AG04450 (cell line): ENCODE data around the gene NPHP3. TPM values are rescaled to one million over a fixed set of nuclear protein-coding genes. Genes with fewer than 3 reads are reported as not detected.

Source experiments
- CTCF ChIA-PET: fragments of 300-600, 350-600 bp; formaldehyde crosslinking; extraction: SDS; loops from one replicate; lab custom pipeline; 2022; ENCODE audit warnings: antibody characterized with exemption, inconsistent platforms; lab: Charles Lee
- POLR2A ChIA-PET: fragments of 350-600 bp; formaldehyde crosslinking; extraction: SDS; loops from one replicate; lab custom pipeline; 2021; ENCODE audit warnings: antibody characterized with exemption, inconsistent platforms; lab: Yijun Ruan, JAX
- DNase-seq: peaks from one replicate; pipeline ENCODE4 v3.0.0-alpha.2; 2011; ENCODE audit warnings: low read depth, low spot score
- H3K27ac ChIP-seq: one replicate; pipeline ENCODE4 v1.5.1; 2012; ENCODE audit warnings: low read depth, low read length, control low read depth
- H3K27me3 ChIP-seq: one replicate; pipeline ENCODE4 v1.6.0; 2012; ENCODE audit warnings: low read length; ENCODE audit not compliant: control insufficient read depth, insufficient read depth
- H3K4me3 ChIP-seq: 2 replicates; pipeline ENCODE4 v1.5.1; 2011; ENCODE audit warnings: mild to moderate bottlenecking, low read depth, low read length, control low read depth
- H3K9me3 ChIP-seq: 2 replicates; pipeline ENCODE4 v1.5.1; 2012; ENCODE audit warnings: low read length; ENCODE audit not compliant: control insufficient read depth, insufficient read depth
- polyA minus RNA-seq: library from RNA; depleted of rRNA, polyadenylated mRNA; stranded (reverse); fragments of >200 nt; gene quantifications from 2 replicates; pipeline ENCODE4 v1.2.3, GENCODE V29; 2011; rRNA and poly(A)+ RNA removed
- polyA plus RNA-seq: library from polyadenylated mRNA; depleted of rRNA; stranded (reverse); fragments of >200 nt; gene quantifications from 2 replicates; pipeline ENCODE4 v1.2.3, GENCODE V29; 2011; rRNA removed
- TF ChIP-seq, protein P1 (sequence below): IDR thresholded peaks from 2 replicates; pipeline ENCODE4 v1.5.1; 2011; ENCODE audit warnings: low read depth, low read length, control low read depth, inconsistent platforms

NPHP3 gene, protein sequence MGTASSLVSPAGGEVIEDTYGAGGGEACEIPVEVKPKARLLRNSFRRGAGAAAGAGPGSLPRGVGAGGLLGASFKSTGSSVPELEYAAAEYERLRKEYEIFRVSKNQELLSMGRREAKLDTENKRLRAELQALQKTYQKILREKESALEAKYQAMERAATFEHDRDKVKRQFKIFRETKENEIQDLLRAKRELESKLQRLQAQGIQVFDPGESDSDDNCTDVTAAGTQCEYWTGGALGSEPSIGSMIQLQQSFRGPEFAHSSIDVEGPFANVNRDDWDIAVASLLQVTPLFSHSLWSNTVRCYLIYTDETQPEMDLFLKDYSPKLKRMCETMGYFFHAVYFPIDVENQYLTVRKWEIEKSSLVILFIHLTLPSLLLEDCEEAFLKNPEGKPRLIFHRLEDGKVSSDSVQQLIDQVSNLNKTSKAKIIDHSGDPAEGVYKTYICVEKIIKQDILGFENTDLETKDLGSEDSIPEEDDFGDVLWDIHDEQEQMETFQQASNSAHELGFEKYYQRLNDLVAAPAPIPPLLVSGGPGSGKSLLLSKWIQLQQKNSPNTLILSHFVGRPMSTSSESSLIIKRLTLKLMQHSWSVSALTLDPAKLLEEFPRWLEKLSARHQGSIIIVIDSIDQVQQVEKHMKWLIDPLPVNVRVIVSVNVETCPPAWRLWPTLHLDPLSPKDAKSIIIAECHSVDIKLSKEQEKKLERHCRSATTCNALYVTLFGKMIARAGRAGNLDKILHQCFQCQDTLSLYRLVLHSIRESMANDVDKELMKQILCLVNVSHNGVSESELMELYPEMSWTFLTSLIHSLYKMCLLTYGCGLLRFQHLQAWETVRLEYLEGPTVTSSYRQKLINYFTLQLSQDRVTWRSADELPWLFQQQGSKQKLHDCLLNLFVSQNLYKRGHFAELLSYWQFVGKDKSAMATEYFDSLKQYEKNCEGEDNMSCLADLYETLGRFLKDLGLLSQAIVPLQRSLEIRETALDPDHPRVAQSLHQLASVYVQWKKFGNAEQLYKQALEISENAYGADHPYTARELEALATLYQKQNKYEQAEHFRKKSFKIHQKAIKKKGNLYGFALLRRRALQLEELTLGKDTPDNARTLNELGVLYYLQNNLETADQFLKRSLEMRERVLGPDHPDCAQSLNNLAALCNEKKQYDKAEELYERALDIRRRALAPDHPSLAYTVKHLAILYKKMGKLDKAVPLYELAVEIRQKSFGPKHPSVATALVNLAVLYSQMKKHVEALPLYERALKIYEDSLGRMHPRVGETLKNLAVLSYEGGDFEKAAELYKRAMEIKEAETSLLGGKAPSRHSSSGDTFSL (N-terminal part only)
- polyA plus RNA-seq (31.0 and 40.4 TPM in 2 replicates), polyA minus RNA-seq (16.0 and 30.8 TPM in 2 replicates)

DNA sequence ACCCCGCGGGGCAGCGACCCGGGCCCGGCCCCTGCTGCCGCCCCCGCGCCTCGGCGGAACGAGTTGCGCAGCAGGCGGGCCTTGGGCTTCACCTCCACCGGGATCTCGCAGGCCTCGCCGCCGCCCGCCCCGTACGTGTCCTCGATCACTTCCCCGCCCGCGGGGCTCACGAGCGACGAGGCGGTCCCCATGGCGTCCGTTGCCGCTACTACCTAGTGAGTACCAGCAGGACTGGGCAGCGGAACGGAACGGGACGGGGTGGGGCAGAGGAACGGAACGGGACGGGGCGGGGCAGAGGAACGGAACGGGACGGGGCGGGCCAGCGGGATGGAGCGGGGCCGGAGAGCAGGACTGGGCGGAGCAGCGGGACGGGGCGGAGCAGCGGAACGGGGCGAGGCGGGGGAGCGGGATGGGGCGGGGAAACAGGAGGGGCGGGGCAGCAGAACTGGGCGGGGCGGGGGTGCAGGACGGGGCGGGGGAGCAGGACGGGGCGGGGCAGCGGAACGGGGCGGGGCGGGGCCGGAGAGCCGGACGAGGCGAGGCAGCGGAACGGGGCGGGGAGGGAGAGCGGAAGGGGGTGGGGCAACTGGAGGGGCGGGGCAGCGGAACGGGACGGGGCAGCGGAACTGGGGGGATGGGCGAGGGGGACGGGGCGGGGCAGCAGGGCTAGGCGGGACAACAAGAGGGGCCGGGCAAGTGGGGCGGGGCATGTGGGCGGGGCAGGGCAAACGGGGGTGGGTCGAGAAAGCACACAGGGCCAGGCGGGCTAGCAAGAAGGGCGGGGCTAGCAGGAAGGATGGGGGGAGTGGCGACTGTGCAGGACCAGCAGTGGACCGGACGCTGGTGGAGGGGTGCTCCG, at the start of gene NPHP3:
Gene NPHP3 (minus strand): TSS at position 245 of the 859 bp plus-strand sequence. CDS start 54 bp downstream, at position 191.
- Histone ChIP-seq H3K9me3 (no peaks in the 10 kb centered on the region), H3K27ac (peak within 1 kb of the TSS; percentile 79), H3K27me3 (no peaks in the 10 kb centered on the region), H3K4me3 (peak within 1 kb of the TSS; percentile 80)
- TF ChIP-seq, protein P1, sequence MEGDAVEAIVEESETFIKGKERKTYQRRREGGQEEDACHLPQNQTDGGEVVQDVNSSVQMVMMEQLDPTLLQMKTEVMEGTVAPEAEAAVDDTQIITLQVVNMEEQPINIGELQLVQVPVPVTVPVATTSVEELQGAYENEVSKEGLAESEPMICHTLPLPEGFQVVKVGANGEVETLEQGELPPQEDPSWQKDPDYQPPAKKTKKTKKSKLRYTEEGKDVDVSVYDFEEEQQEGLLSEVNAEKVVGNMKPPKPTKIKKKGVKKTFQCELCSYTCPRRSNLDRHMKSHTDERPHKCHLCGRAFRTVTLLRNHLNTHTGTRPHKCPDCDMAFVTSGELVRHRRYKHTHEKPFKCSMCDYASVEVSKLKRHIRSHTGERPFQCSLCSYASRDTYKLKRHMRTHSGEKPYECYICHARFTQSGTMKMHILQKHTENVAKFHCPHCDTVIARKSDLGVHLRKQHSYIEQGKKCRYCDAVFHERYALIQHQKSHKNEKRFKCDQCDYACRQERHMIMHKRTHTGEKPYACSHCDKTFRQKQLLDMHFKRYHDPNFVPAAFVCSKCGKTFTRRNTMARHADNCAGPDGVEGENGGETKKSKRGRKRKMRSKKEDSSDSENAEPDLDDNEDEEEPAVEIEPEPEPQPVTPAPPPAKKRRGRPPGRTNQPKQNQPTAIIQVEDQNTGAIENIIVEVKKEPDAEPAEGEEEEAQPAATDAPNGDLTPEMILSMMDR: no peak
- ChIA-PET CTCF (interaction anchor here (0.6 to 1.0 kb wide), 2 partner anchors 10 to 702 kb away, joined by 3 to 6 read pairs; no protein-coding TSS in a partner anchor), POLR2A (no interaction called here)
- DNase-seq: peak; percentile 96

DNA sequence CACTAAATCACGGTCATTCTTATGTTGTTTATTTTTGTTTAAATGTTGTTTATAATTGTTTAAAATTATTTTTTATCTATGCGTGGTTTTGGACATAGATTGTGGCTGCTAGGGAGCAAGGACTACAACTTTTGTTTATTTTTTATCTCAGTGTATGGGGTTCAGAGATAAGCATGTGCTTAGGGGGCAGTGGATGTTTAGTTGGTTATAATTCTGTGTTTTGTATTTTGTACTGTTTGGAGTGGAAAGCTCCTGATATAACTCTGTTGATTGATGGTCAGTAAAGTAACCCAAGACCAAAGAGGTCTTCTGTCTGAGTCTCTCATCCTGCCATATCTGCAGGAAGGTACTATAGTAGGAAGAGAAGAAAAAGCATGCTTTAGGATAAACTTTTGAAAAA, 36.5 kb upstream of the NPHP3 start:
- no peak for DNase-seq
- Histone ChIP-seq H3K9me3 (no peaks in the 10 kb centered on the region), H3K27ac (no peak overlapping the region), H3K4me3 (no peak overlapping the region), H3K27me3 (no peaks in the 10 kb centered on the region)
- ChIA-PET CTCF (no interaction called here), POLR2A (no interaction called here)
- TF ChIP-seq, protein P1: no peak

DNA sequence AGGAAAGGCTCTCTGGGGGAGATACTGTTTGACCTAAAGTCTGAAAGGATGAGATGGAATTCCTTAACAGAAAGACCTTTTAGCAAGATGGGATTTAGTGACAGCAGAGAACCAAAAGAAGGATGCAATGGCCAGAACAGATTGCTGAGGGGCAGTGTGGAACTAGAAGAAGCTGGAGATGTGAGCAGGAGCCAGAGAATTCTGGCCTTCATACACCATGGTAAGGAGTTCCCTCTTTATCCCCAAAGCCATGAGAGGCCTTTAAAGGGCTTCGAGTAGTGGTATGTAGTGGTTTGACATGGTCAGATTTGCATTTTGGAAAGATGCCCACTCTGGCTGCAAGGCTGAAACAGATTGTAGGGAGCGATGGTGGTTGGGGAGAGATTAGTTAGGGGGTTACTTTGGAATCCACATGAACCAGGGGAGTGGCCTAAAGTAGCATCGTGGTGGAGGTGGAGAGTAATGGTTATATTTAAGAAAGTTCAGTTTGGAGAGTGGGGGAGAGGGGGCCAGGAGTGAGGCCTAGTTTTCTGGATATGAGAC, 34.0 kb upstream of the NPHP3 start:
- TF ChIP-seq, protein P1: no peak
- Histone ChIP-seq H3K9me3 (no peaks in the 10 kb centered on the region), H3K27ac (no peak overlapping the region), H3K27me3 (no peaks in the 10 kb centered on the region), H3K4me3 (no peak overlapping the region)
- CTCF ChIA-PET: no interaction called here
- POLR2A ChIA-PET: no interaction called here
- no peak for DNase-seq

DNA sequence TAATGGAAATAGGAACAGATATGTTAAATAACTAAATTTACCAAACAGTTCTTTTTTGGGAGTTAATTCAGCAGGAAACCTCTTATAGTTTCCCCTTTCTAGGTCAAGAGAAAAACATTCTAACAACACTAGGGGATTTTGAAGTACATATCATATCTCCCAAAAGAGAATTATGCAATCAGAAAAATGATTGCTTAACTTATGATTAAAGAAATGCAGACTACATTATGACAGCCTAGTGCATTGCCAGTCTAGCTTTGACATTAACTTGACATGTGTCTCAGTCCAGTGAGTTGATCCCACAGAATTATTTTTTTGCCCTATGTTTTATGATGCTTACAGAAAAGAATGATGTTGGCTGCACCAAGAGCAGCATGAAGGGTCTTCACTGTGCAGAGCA, 31.7 kb upstream of the NPHP3 start:
- DNase-seq: no peak
- ChIA-PET POLR2A (no interaction called here), CTCF (interaction anchor here (1.8 kb wide), 1 partner anchor 23 kb away, joined by 5 read pairs; no protein-coding TSS in a partner anchor)
- TF ChIP-seq, protein P1: no peak
- Histone ChIP-seq H3K27me3 (no peaks in the 10 kb centered on the region), H3K27ac (no peak overlapping the region), H3K9me3 (no peaks in the 10 kb centered on the region), H3K4me3 (no peak overlapping the region)
